Transverse colon (tissue), 4 donors: Measurements from ENCODE around the gene DRD5. TPM values are rescaled to one million over a fixed set of nuclear protein-coding genes. Genes with fewer than 3 reads are reported as not detected.

Experiments
- DNase-seq: peaks from one replicate; pipeline ENCODE4 v3.0.0-alpha.2; 2019
- H3K27ac ChIP-seq, 4 donors: fragments of 200-600 bp; sonication (generic); 2 replicates each; pipeline ENCODE4 v1.5.1; 2016 to 2018; ENCODE audit warnings: inconsistent platforms in 4 of 4
- H3K27me3 ChIP-seq: fragments of 200-600 bp; sonication (generic); 2 replicates; pipeline ENCODE4 v1.5.1; 2017; ENCODE audit warnings: inconsistent platforms
- H3K36me3 ChIP-seq, 4 donors: fragments of 200-600 bp; sonication (generic); 2 replicates each; pipeline ENCODE4 v1.5.1; 2017 to 2019; ENCODE audit warnings: inconsistent platforms in 4 of 4
- H3K4me1 ChIP-seq, 4 donors: fragments of 200-600 bp; sonication (generic); 2 replicates each; pipeline ENCODE4 v1.5.1; 2017 to 2020; ENCODE audit warnings: inconsistent platforms in 4 of 4
- H3K4me3 ChIP-seq, 4 donors: fragments of 200-600 bp; sonication (generic); 1 replicate in 1 of 4; 2 replicates in 3 of 4; pipeline versions ENCODE4 v1.5.1 to v1.6.1; 2017 to 2019; ENCODE audit warnings: inconsistent platforms in 4 of 4
- H3K9me3 ChIP-seq, 2 donors: fragments of 200-600 bp; sonication (generic); 2 replicates each; pipeline ENCODE4 v1.5.1; 2017 to 2019; ENCODE audit warnings: inconsistent platforms in 2 of 2
- EP300 ChIP-seq: sonication (generic); formaldehyde crosslinking; IDR thresholded peaks from one replicate; pipeline ENCODE4 v1.6.1; 2017; ENCODE audit warnings: antibody characterized with exemption, low read depth
- POLR2A ChIP-seq: fragments of 450-650 bp; IDR thresholded peaks from one replicate; pipeline ENCODE4 v1.6.1; 2016; ENCODE audit warnings: antibody characterized with exemption, mild to moderate bottlenecking, moderate library complexity
- POLR2AphosphoS5 ChIP-seq, 3 donors: sonication (generic); formaldehyde crosslinking; IDR thresholded peaks; one replicate each; pipeline ENCODE4 v1.6.1; 2016; ENCODE audit warnings: antibody characterized with exemption in 3 of 3
- WGBS, 2 donors: methylation state at CpG; one replicate each; pipeline ENCODE4 v1.1.5; 2018; ENCODE audit warnings: low coverage in 1 of 2; 5-methylcytosine and 5-hydroxymethylcytosine counted together
- in situ Hi-C, 4 donors: fragments of 200-750 bp; cut with MboI; loops; one replicate each; pipeline versions ENCODE4 v1.15.0 to v1.15.1; 2017; ENCODE audit warnings: low sequenced_read_pairs in 3 of 4, low pct_ligation_motif_present in 1 of 4, low pct_unique_long_range_greater_than_20kb in 1 of 4
- intact Hi-C: fragments of 100-400 bp; cut with DNase I; formaldehyde crosslinking; loops from one replicate; pipeline ENCODE4 v1.15.1; 2023; ENCODE audit warnings: low total_unique reads
- total RNA-seq, 4 donors: library from RNA; depleted of rRNA; stranded (reverse); fragments of >200 nt; gene quantifications; one replicate each; pipeline ENCODE4 v1.1.0, GENCODE V29; 2016
- TF ChIP-seq, protein P1 (sequence below), 5 experiments: fragments of 200-600 bp in 3 of 5; fragments of 450-650 bp in 2 of 5; sonication (generic) in 3 of 5; IDR thresholded peaks; 1 replicate in 2 of 5; 2 replicates in 3 of 5; pipeline ENCODE4 v1.5.1; 2016 to 2017; ENCODE audit warnings: antibody characterized with exemption in 5 of 5, inconsistent platforms in 3 of 5, mild to moderate bottlenecking in 2 of 5, moderate library complexity in 1 of 5

The DRD5 gene
- total RNA-seq, 4 donors from 2014 or later: not detected

GRCh38 chr4:9811806-9812205 is 30.4 kb downstream of the DRD5 start:
- Histone ChIP-seq H3K27ac (no peak overlapping the region), H3K4me1 (no peaks in the 10 kb centered on the region), H3K9me3 (no peaks in the 10 kb centered on the region), H3K36me3 (no peaks in the 10 kb centered on the region), H3K4me3 (no peak overlapping the region), H3K27me3 (no peaks in the 10 kb centered on the region)
- in situ Hi-C loops (no loop called here), intact Hi-C loops (no loop called here)
- no peak for DNase-seq
- TF ChIP-seq EP300 (no peak), POLR2A (no peak), POLR2AphosphoS5 (IDR thresholded peaks at IDR 0.05) (no peak)
- TF ChIP-seq, protein P1, sequence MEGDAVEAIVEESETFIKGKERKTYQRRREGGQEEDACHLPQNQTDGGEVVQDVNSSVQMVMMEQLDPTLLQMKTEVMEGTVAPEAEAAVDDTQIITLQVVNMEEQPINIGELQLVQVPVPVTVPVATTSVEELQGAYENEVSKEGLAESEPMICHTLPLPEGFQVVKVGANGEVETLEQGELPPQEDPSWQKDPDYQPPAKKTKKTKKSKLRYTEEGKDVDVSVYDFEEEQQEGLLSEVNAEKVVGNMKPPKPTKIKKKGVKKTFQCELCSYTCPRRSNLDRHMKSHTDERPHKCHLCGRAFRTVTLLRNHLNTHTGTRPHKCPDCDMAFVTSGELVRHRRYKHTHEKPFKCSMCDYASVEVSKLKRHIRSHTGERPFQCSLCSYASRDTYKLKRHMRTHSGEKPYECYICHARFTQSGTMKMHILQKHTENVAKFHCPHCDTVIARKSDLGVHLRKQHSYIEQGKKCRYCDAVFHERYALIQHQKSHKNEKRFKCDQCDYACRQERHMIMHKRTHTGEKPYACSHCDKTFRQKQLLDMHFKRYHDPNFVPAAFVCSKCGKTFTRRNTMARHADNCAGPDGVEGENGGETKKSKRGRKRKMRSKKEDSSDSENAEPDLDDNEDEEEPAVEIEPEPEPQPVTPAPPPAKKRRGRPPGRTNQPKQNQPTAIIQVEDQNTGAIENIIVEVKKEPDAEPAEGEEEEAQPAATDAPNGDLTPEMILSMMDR (IDR thresholded peaks at IDR 0.05): no peak
- WGBS, 2 donors: 40 to 53% methylated on average over 3 of the region's 3 CpGs

GRCh38 chr4:9812501-9813340 is 31.3 kb downstream of the DRD5 start:
- 61 to 62% methylated on average over 4 of the region's 4 CpGs for WGBS, 2 donors
- H3K27me3 ChIP-seq: no peaks in the 10 kb centered on the region
- H3K4me3 ChIP-seq: no peak overlapping the region
- no peaks in the 10 kb centered on the region for H3K4me1 ChIP-seq
- in situ Hi-C loops: no loop called here
- no peaks in the 10 kb centered on the region for H3K36me3 ChIP-seq
- TF ChIP-seq EP300 (no peak), POLR2A (no peak), POLR2AphosphoS5 (IDR thresholded peaks at IDR 0.05) (no peak)
- TF ChIP-seq, protein P1 (IDR thresholded peaks at IDR 0.05): no peak
- intact Hi-C loops: no loop called here
- H3K9me3 ChIP-seq: no peaks in the 10 kb centered on the region
- no peak overlapping the region for H3K27ac ChIP-seq
- DNase-seq: no peak

GRCh38 chr4:9816285-9816684 is 34.9 kb downstream of the DRD5 start:
- Histone ChIP-seq H3K27ac (no peak overlapping the region), H3K27me3 (no peaks in the 10 kb centered on the region), H3K4me3 (no peak overlapping the region), H3K9me3 (no peaks in the 10 kb centered on the region), H3K4me1 (no peaks in the 10 kb centered on the region), H3K36me3 (no peaks in the 10 kb centered on the region)
- in situ Hi-C loops: no loop called here
- no peak for DNase-seq
- TF ChIP-seq POLR2A: no peak
- TF ChIP-seq EP300: no peak
- no peak for TF ChIP-seq POLR2AphosphoS5 (IDR thresholded peaks at IDR 0.05)
- TF ChIP-seq, protein P1 (IDR thresholded peaks at IDR 0.05): no peak
- 63 to 75% methylated on average over 3 of the region's 3 CpGs for WGBS, 2 donors
- intact Hi-C loops: no loop called here

- no peaks in the 10 kb centered on the region for H3K27me3 ChIP-seq
- no peak overlapping the region for H3K4me3 ChIP-seq
- 71 to 77% methylated on average over 5 of the region's 5 CpGs for WGBS, 2 donors
- H3K4me1 ChIP-seq: no peaks in the 10 kb centered on the region
- DNase-seq: no peak
- in situ Hi-C loops: no loop called here
- intact Hi-C loops: no loop called here
- H3K9me3 ChIP-seq: no peaks in the 10 kb centered on the region
- TF ChIP-seq EP300 (no peak), POLR2AphosphoS5 (IDR thresholded peaks at IDR 0.05) (no peak), POLR2A (no peak)
- TF ChIP-seq, protein P1 (IDR thresholded peaks at IDR 0.05): no peak
- no peaks in the 10 kb centered on the region for H3K36me3 ChIP-seq
- no peak overlapping the region for H3K27ac ChIP-seq
Measured at GRCh38 chr4:9820343-9820742, 38.9 kb downstream of the DRD5 start.
